Measurements from ENCODE around the gene TWSG1. TPM values are rescaled to one million over a fixed set of nuclear protein-coding genes. Genes with fewer than 3 reads are reported as not detected.
"Not testable (repeated sequence)": the region's sequence is repeated elsewhere in the genome, so short reads cannot be mapped to it uniquely, and the experiment has no call there.

Gene TWSG1
- polyA plus RNA-seq, 2 of the 4 experiments (the other 2 are of a cell fraction) = 20.6 to 38.3 TPM

DNA sequence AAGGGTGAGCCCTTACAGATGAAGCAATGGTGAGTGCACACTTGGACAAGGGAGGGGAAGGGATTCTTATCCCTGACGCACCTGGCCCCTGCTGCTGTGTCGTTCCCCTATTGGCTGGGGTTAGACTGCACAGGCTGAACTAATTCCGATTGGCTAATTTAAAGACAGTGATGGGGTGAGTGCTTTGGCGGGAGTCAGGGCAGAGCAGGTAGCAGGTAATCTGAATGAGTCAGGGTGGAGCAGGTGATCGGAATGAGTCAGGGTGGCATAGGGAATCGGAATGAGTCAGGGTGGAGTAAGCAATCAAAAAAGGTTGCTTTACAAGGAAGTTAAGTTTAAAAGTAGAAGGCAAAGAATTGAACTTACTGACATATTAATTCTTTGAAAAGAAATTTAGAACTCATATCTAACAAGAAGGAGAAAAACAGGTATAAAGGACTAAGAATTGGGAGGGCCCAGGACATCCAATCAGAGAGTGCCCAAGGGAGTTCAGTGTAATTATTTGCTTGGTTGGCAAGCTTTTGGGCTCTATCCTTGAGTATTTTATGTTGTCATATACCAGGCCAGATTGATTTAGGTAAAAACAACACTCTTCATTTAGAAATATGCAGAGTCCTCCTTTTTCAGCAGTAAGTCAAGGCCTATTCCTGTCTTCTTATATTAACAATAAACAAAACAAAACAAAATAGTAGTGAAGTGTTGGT, 88.4 kb downstream of the TWSG1 start:
- TF ChIP-seq RFX5 (IDR thresholded peaks at IDR 0.05) (no peak), CBX8 (IDR thresholded peaks at IDR 0.05) (no peak), NPAS2 (CRISPR knock-in tag; IDR thresholded peaks at IDR 0.05; ENCODE audit: borderline replicate concordance) (no peak)
- TF ChIP-seq, protein P1, sequence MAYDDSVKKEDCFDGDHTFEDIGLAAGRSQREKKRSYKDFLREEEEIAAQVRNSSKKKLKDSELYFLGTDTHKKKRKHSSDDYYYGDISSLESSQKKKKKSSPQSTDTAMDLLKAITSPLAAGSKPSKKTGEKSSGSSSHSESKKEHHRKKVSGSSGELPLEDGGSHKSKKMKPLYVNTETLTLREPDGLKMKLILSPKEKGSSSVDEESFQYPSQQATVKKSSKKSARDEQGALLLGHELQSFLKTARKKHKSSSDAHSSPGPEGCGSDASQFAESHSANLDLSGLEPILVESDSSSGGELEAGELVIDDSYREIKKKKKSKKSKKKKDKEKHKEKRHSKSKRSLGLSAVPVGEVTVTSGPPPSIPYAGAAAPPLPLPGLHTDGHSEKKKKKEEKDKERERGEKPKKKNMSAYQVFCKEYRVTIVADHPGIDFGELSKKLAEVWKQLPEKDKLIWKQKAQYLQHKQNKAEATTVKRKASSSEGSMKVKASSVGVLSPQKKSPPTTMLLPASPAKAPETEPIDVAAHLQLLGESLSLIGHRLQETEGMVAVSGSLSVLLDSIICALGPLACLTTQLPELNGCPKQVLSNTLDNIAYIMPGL (CRISPR knock-in tag; IDR thresholded peaks at IDR 0.05; ENCODE audit: borderline replicate concordance) = no peak
- no peak for ATAC-seq
- ChIA-PET POLR2A (no interaction called here), CTCF (no interaction called here)
- no peaks in the 10 kb centered on the region for H3K4me1 ChIP-seq
- H3K4me3 ChIP-seq = no peak overlapping the region
- H3K9me3 ChIP-seq = no peaks in the 10 kb centered on the region
- no peak overlapping the region for H3K4me2 ChIP-seq
- no peak overlapping the region for H3K27ac ChIP-seq
- WGBS (ENCODE audit: missing lambda C conversion rate) = 83% methylated on average over 6 of the region's 6 CpGs
- no peak for DNase-seq (ENCODE audit: low read depth in 1 of 2, low spot score in 1 of 2)
- no peak for FAIRE-seq

DNA sequence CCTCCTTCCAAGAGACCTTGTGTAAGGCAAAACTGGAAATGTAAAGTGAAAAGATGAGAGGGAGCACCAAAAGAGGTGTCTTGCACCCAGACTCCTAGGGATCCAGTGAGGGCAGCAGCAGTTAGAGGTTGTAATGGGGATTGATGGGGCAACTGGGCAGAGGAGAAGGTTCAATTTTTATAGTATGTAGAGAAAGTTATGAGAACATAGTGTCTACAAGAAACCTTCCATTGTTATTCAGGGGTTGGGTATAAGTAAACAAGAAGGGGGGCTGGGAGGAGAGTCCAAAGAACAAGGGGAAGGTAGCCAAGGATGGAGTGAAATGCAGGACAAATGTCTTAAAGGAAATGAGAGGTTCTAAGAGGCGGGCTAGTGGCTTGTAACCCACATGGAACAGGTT, 89.1 kb downstream of the TWSG1 start:
- WGBS (ENCODE audit: missing lambda C conversion rate) = 87% methylated on average over 1 of the region's 1 CpG
- H3K9me3 ChIP-seq; DNase-seq (ENCODE audit: low read depth in 1 of 2, low spot score in 1 of 2); H3K4me1 ChIP-seq; ATAC-seq; FAIRE-seq; CTCF ChIA-PET; POLR2A ChIA-PET; H3K27ac ChIP-seq; H3K4me2 ChIP-seq; H3K4me3 ChIP-seq: not testable (repeated sequence)

DNA sequence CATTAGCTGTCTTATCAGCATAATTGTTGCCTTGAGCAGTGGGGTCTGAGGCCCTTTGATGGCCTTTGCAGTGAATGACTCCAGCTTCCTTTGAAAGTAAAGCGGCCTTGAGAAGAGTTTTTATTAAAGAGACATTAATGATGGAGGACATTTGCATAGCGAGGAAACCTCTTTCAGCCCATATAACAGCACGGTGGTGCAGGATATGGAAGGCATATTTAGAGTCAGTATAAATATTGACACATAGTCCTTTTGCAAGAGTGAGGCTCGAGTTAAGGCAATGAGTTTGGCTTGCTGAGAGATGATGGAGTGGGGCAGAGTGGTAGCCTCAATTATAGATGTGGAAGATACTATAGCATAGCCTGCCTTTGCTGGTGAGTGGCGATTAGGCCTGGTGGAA, 89.7 kb downstream of the TWSG1 start:
- WGBS (ENCODE audit: missing lambda C conversion rate) = 69% methylated on average over 5 of the region's 5 CpGs
- CTCF ChIA-PET; ATAC-seq; H3K4me2 ChIP-seq; H3K27ac ChIP-seq; H3K4me3 ChIP-seq; H3K4me1 ChIP-seq; H3K9me3 ChIP-seq; DNase-seq (ENCODE audit: low read depth in 1 of 2, low spot score in 1 of 2); POLR2A ChIA-PET; FAIRE-seq: not testable (repeated sequence)

DNA sequence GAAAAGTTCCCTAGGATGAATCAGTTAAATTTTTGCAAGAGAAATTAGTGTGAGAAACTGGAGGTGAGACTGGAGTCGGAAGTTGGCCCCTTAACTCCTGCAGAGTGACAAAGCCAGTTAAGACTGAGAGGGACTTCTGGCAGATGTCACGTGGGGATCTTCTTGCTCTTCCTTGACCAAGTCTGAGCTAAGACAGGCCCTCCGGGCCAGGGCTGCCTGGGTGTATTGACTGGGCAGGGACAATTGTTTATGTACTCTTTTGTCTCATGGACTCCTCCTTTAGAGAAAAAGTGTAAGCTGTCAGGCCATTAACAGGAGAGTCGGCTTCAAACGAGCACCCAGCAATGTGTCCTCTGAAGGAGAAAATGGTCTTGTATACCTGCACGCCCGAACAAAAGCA, 92.2 kb downstream of the TWSG1 start:
- FAIRE-seq (no peak), ATAC-seq (no peak), DNase-seq (ENCODE audit: low read depth in 1 of 2, low spot score in 1 of 2) (no peak)
- no peak overlapping the region for H3K4me3 ChIP-seq
- 84% methylated on average over 7 of the region's 7 CpGs for WGBS (ENCODE audit: missing lambda C conversion rate)
- no peak for TF ChIP-seq KDM5A (IDR thresholded peaks at IDR 0.05)
- no peak for TF ChIP-seq KDM1A (IDR thresholded peaks at IDR 0.05; ENCODE audit: low read depth)
- TF ChIP-seq CHD4 (IDR thresholded peaks at IDR 0.05; ENCODE audit: borderline replicate concordance) = no peak
- no peak for TF ChIP-seq RFX5 (IDR thresholded peaks at IDR 0.05)
- no peak for TF ChIP-seq HOXB5 (CRISPR knock-in tag; IDR thresholded peaks at IDR 0.05)
- TF ChIP-seq BHLHE40 (IDR thresholded peaks at IDR 0.05; ENCODE audit: low read depth, low read length) = no peak
- no peak for TF ChIP-seq PHF8 (IDR thresholded peaks at IDR 0.05; ENCODE audit: borderline replicate concordance, low read depth)
- CTCF ChIA-PET = no interaction called here
- no peak overlapping the region for H3K27ac ChIP-seq
- no peak overlapping the region for H3K4me2 ChIP-seq
- H3K9me3 ChIP-seq = no peaks in the 10 kb centered on the region
- H3K4me1 ChIP-seq = no peaks in the 10 kb centered on the region
- POLR2A ChIA-PET = no interaction called here

DNA sequence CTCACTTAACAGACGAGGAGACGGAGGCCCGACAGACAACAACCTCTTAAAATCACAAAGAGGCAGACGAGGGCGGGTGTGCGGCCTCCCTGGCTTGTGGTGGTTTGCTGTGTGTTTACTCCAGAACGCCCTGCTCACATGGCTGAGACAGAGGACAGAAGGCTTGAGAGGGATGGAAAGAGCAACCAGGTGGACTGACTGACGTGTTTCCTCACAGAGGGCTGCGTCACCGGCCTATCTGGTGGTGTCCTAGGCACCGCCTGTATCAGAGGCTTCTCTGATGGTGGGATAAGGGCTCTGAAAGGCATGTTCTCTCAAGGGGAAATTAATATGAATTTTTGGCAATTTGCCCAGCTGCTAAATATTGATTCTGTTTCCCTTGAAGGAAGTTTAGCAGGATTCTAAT, 93.7 kb downstream of the TWSG1 start:
- Histone ChIP-seq H3K4me2 (no peak overlapping the region), H3K9me3 (no peaks in the 10 kb centered on the region), H3K27ac (no peak overlapping the region), H3K4me3 (no peak overlapping the region), H3K4me1 (no peaks in the 10 kb centered on the region)
- DNase-seq (ENCODE audit: low read depth in 1 of 2, low spot score in 1 of 2) (no peak), ATAC-seq (no peak), FAIRE-seq (no peak)
- 92% methylated on average over 9 of the region's 11 CpGs for WGBS (ENCODE audit: missing lambda C conversion rate)
- CTCF ChIA-PET = no interaction called here
- POLR2A ChIA-PET = no interaction called here
- no peak for TF ChIP-seq HOXA7 (CRISPR knock-in tag; IDR thresholded peaks at IDR 0.05)
- no peak for TF ChIP-seq RARB (CRISPR knock-in tag; IDR thresholded peaks at IDR 0.05)
- TF ChIP-seq ZSCAN20 (CRISPR knock-in tag; IDR thresholded peaks at IDR 0.05) = no peak
- no peak for TF ChIP-seq FOXS1 (CRISPR knock-in tag; IDR thresholded peaks at IDR 0.05)
- TF ChIP-seq TFCP2L1 (CRISPR knock-in tag; IDR thresholded peaks at IDR 0.05) = no peak
- TF ChIP-seq KDM5A (IDR thresholded peaks at IDR 0.05) = no peak
- no peak for TF ChIP-seq HEYL (CRISPR knock-in tag; IDR thresholded peaks at IDR 0.05)
- no peak for TF ChIP-seq KDM1A (IDR thresholded peaks at IDR 0.05; ENCODE audit: low read depth)
- no peak for TF ChIP-seq RFX5 (IDR thresholded peaks at IDR 0.05)
- no peak for TF ChIP-seq CHD4 (IDR thresholded peaks at IDR 0.05; ENCODE audit: borderline replicate concordance)
- no peak for TF ChIP-seq TP53 (CRISPR knock-in tag; IDR thresholded peaks at IDR 0.05)
- no peak for TF ChIP-seq NPAS2 (CRISPR knock-in tag; IDR thresholded peaks at IDR 0.05; ENCODE audit: borderline replicate concordance)
- no peak for TF ChIP-seq JUNB (IDR thresholded peaks at IDR 0.05)
- no peak for TF ChIP-seq NFE2L2 (conservative IDR thresholded peaks at IDR 0.05; ENCODE audit: low read length)
